ENCODE results near the gene KCNJ9. TPM values are rescaled to one million over a fixed set of nuclear protein-coding genes. Genes with fewer than 3 reads are reported as not detected.
"Not testable (repeated sequence)": the region's sequence is repeated elsewhere in the genome, so short reads cannot be mapped to it uniquely, and the experiment has no call there.

Gene KCNJ9
- total RNA-seq, 1 experiment from 2014 or later: not detected

GRCh38 chr1:160047111-160047991 lies 34.0 kb upstream of the KCNJ9 start:
- POLR2A ChIA-PET (ENCODE audit: unreplicated experiment): no interaction called here
- BruUV-seq (replicated peaks): no TSS peak

GRCh38 chr1:160048335-160048734 lies 33.0 kb upstream of the KCNJ9 start:
- Histone ChIP-seq H3K4me2 (no peak overlapping the region), H3K9me3 (ENCODE audit: insufficient read depth, low read depth) (no peaks in the 10 kb centered on the region), H3K27ac (no peak overlapping the region), H3K27me3 (ENCODE audit: insufficient read depth, low read depth) (peaks cover 66% of the 10 kb centered on the region), H3K9me2 (ENCODE audit: insufficient read depth) (no peaks in the 10 kb centered on the region), H3K4me3 (no peak overlapping the region), H4K20me1 (ENCODE audit: insufficient read depth) (no peaks in the 10 kb centered on the region), H3K36me3 (ENCODE audit: low read depth) (no peaks in the 10 kb centered on the region), H2AFZ (no peak overlapping the region), H3K79me2 (ENCODE audit: low read depth) (no peaks in the 10 kb centered on the region), H3F3A (ENCODE audit: insufficient read depth, low read depth) (peaks cover 9% of the 10 kb centered on the region; the same call in 1 of the 2 replicates), H3K4me1 (replicated peaks; ENCODE audit: insufficient read depth) (peaks cover 4% of the 10 kb centered on the region)
- ChIA-PET CTCF (no interaction called here), POLR2A (ENCODE audit: unreplicated experiment) (no interaction called here)
- intact Hi-C loops (cut with micrococcal nuclease; ENCODE audit: unreplicated experiment): no loop called here
- no peak for DNase-seq
- TF ChIP-seq, protein P1, sequence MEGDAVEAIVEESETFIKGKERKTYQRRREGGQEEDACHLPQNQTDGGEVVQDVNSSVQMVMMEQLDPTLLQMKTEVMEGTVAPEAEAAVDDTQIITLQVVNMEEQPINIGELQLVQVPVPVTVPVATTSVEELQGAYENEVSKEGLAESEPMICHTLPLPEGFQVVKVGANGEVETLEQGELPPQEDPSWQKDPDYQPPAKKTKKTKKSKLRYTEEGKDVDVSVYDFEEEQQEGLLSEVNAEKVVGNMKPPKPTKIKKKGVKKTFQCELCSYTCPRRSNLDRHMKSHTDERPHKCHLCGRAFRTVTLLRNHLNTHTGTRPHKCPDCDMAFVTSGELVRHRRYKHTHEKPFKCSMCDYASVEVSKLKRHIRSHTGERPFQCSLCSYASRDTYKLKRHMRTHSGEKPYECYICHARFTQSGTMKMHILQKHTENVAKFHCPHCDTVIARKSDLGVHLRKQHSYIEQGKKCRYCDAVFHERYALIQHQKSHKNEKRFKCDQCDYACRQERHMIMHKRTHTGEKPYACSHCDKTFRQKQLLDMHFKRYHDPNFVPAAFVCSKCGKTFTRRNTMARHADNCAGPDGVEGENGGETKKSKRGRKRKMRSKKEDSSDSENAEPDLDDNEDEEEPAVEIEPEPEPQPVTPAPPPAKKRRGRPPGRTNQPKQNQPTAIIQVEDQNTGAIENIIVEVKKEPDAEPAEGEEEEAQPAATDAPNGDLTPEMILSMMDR (conservative IDR thresholded peaks at IDR 0.05): no peak
- no peak for TF ChIP-seq EZH2 (IDR thresholded peaks at IDR 0.05; ENCODE audit: low read depth)
- BruUV-seq (replicated peaks): no TSS peak

More at GRCh38 chr1:160047111-160047991, 34.0 kb upstream of the KCNJ9 start:
- DNase-seq: no peak
- H3F3A ChIP-seq (ENCODE audit: insufficient read depth, low read depth): peaks cover 15% of the 10 kb centered on the region
- H3K4me3 ChIP-seq: no peak overlapping the region
- H3K4me2 ChIP-seq: no peak overlapping the region
- H4K20me1 ChIP-seq (ENCODE audit: insufficient read depth): no peaks in the 10 kb centered on the region
- peaks cover 9% of the 10 kb centered on the region for H3K4me1 ChIP-seq (replicated peaks; ENCODE audit: insufficient read depth)
- H3K79me2 ChIP-seq (ENCODE audit: low read depth): no peaks in the 10 kb centered on the region
- H3K27ac ChIP-seq: no peak overlapping the region
- H3K27me3 ChIP-seq (ENCODE audit: insufficient read depth, low read depth): peaks cover 56% of the 10 kb centered on the region
- no peaks in the 10 kb centered on the region for H3K36me3 ChIP-seq (ENCODE audit: low read depth)
- intact Hi-C loops (cut with micrococcal nuclease; ENCODE audit: unreplicated experiment): no loop called here
- H3K9me2 ChIP-seq (ENCODE audit: insufficient read depth): no peaks in the 10 kb centered on the region
- H3K9me3 ChIP-seq (ENCODE audit: insufficient read depth, low read depth): no peaks in the 10 kb centered on the region
- no peak overlapping the region for H2AFZ ChIP-seq
- CTCF ChIA-PET: interaction anchor here (0.6 to 1.8 kb wide), 5 partner anchors 11 to 330 kb away, joined by 3 to 7 read pairs (median 5); partner anchors contain the start of gene IGSF8
- TF ChIP-seq EZH2 (IDR thresholded peaks at IDR 0.05; ENCODE audit: low read depth): no peak

DNA sequence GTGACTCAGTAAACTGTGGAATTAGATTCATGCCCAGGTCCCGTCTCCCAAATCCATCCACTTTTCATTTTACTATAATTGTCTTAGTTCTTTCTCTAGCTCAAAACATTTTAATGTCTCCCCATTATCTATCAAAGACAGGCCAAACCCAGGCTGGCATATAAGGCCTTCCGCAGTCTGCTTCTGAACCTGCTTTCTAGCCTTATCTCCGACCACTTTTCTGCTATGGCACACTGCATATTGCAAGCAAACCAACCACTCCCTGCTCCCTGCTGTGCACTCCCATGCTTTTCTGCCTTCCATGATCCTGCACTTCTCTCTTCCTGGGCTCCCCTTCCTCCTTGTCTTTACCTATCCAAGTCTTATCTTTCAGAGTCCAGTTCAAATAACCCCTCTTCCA lies 32.2 kb upstream of the KCNJ9 start:
- Histone ChIP-seq H3F3A (ENCODE audit: insufficient read depth, low read depth) (peaks cover 1% of the 10 kb centered on the region; the same call in 1 of the 2 replicates), H3K9me3 (ENCODE audit: insufficient read depth, low read depth) (no peaks in the 10 kb centered on the region), H3K27me3 (ENCODE audit: insufficient read depth, low read depth) (peaks cover 74% of the 10 kb centered on the region), H3K4me2 (no peak overlapping the region), H2AFZ (no peak overlapping the region), H3K4me3 (no peak overlapping the region), H3K79me2 (ENCODE audit: low read depth) (no peaks in the 10 kb centered on the region), H3K9me2 (ENCODE audit: insufficient read depth) (no peaks in the 10 kb centered on the region), H4K20me1 (ENCODE audit: insufficient read depth) (no peaks in the 10 kb centered on the region), H3K4me1 (replicated peaks; ENCODE audit: insufficient read depth) (no peaks in the 10 kb centered on the region), H3K36me3 (ENCODE audit: low read depth) (no peaks in the 10 kb centered on the region), H3K27ac (no peak overlapping the region)
- DNase-seq: no peak
- ChIA-PET CTCF (no interaction called here), POLR2A (ENCODE audit: unreplicated experiment) (no interaction called here)
- intact Hi-C loops (cut with micrococcal nuclease; ENCODE audit: unreplicated experiment): no loop called here
- no TSS peak for BruUV-seq (replicated peaks)
- TF ChIP-seq EZH2 (IDR thresholded peaks at IDR 0.05; ENCODE audit: low read depth): no peak
- TF ChIP-seq, protein P1 (conservative IDR thresholded peaks at IDR 0.05): no peak

DNA sequence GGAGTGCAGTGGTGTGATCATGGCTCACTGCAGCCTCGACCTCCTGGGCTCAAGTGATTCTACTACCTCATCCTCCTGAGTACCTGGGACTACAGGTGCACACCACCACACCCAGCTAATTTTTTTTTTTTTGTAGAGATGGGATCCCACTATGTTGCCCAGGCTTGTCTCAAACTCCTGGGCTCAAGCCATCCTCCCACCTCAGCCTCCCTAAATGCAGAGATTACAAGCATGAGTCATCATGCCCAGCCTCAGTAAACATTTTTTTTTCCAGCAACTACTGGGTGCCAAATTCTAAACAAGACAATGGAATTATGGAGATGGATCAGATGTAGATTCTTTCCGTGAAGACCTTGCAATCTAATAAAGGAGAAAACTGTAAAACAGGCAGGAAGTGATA lies 31.2 kb upstream of the KCNJ9 start:
- H2AFZ ChIP-seq; DNase-seq; H4K20me1 ChIP-seq (ENCODE audit: insufficient read depth); H3K79me2 ChIP-seq (ENCODE audit: low read depth); H3K36me3 ChIP-seq (ENCODE audit: low read depth); H3F3A ChIP-seq (ENCODE audit: insufficient read depth, low read depth); H3K9me2 ChIP-seq (ENCODE audit: insufficient read depth); H3K9me3 ChIP-seq (ENCODE audit: insufficient read depth, low read depth); H3K4me2 ChIP-seq; POLR2A ChIA-PET (ENCODE audit: unreplicated experiment); H3K4me3 ChIP-seq; H3K27ac ChIP-seq; H3K4me1 ChIP-seq (replicated peaks; ENCODE audit: insufficient read depth); BruUV-seq (replicated peaks); intact Hi-C loops (cut with micrococcal nuclease; ENCODE audit: unreplicated experiment): not testable (repeated sequence)
- CTCF ChIA-PET: interaction anchor here (0.6 kb wide), 1 partner anchor 30 kb away, joined by 3 read pairs; no protein-coding TSS in a partner anchor
- peaks cover 79% of the 10 kb centered on the region for H3K27me3 ChIP-seq (ENCODE audit: insufficient read depth, low read depth)

Data from PC-9 (cell line).